ENCODE data around the gene FBH1. TPM values are rescaled to one million over a fixed set of nuclear protein-coding genes. Genes with fewer than 3 reads are reported as not detected.

The FBH1 gene
- total RNA-seq, 1 experiment from 2014 or later: 93.3 TPM

GRCh38 chr10:5968037-5968680 lies 78.1 kb downstream of the FBH1 start:
- Histone ChIP-seq H3K27ac (no peak overlapping the region), H3K9me3 (replicated peaks) (no peaks in the 10 kb centered on the region), H3K36me3 (no peaks in the 10 kb centered on the region), H3K27me3 (replicated peaks) (no peaks in the 10 kb centered on the region), H3K4me3 (no peak overlapping the region), H3K4me1 (replicated peaks) (no peaks in the 10 kb centered on the region)
- peak in 1 of 2 experiments; percentile 30 for DNase-seq (ENCODE audit: low read depth in 1 of 2, low spot score in 2 of 2)

- peak in 1 of 2 experiments; percentile 16 for DNase-seq (ENCODE audit: low read depth in 1 of 2, low spot score in 2 of 2)
- H3K36me3 ChIP-seq: no peaks in the 10 kb centered on the region
- no peaks in the 10 kb centered on the region for H3K9me3 ChIP-seq (replicated peaks)
- no peak overlapping the region for H3K27ac ChIP-seq
- H3K4me3 ChIP-seq: no peak overlapping the region
- 0 out of 2 replicates have a peak, but pooled peaks cover 3% of the 10 kb centered on the region for H3K27me3 ChIP-seq (replicated peaks)
- no peaks in the 10 kb centered on the region for H3K4me1 ChIP-seq (replicated peaks)
Observed at GRCh38 chr10:5968681-5969453, 78.8 kb downstream of the FBH1 start.

GRCh38 chr10:5970066-5970465 lies 80.0 kb downstream of the FBH1 start:
- no peak for DNase-seq (ENCODE audit: low read depth in 1 of 2, low spot score in 2 of 2)
- Histone ChIP-seq H3K4me3 (no peak overlapping the region), H3K36me3 (no peaks in the 10 kb centered on the region), H3K9me3 (replicated peaks) (no peaks in the 10 kb centered on the region), H3K27me3 (replicated peaks) (0 out of 2 replicates have a peak, but pooled peaks cover 3% of the 10 kb centered on the region), H3K4me1 (replicated peaks) (no peaks in the 10 kb centered on the region), H3K27ac (no peak overlapping the region)

- Histone ChIP-seq H3K27me3 (replicated peaks) (0 out of 2 replicates have a peak, but pooled peaks cover 3% of the 10 kb centered on the region), H3K36me3 (no peaks in the 10 kb centered on the region), H3K4me3 (no peak overlapping the region), H3K9me3 (replicated peaks) (no peaks in the 10 kb centered on the region), H3K4me1 (replicated peaks) (no peaks in the 10 kb centered on the region), H3K27ac (no peak overlapping the region)
- DNase-seq (ENCODE audit: low read depth in 1 of 2, low spot score in 2 of 2): no peak
Observed at GRCh38 chr10:5970527-5970926, 80.5 kb downstream of the FBH1 start.

- Histone ChIP-seq H3K27ac (no peak overlapping the region), H3K4me1 (replicated peaks) (no peaks in the 10 kb centered on the region), H3K36me3 (no peaks in the 10 kb centered on the region), H3K4me3 (no peak overlapping the region), H3K27me3 (replicated peaks) (0 out of 2 replicates have a peak, but pooled peaks cover 3% of the 10 kb centered on the region), H3K9me3 (replicated peaks) (no peaks in the 10 kb centered on the region)
- DNase-seq (ENCODE audit: low read depth in 1 of 2, low spot score in 2 of 2): peak in 1 of 2 experiments; percentile 9
Observed at GRCh38 chr10:5971315-5971832, 81.3 kb downstream of the FBH1 start.

- Histone ChIP-seq H3K4me1 (replicated peaks) (no peaks in the 10 kb centered on the region; the same call in 1 of the 2 replicates), H3K9me3 (replicated peaks) (no peaks in the 10 kb centered on the region), H3K27me3 (replicated peaks) (0 out of 2 replicates have a peak, but pooled peaks cover 3% of the 10 kb centered on the region), H3K36me3 (no peaks in the 10 kb centered on the region; the same call in 1 of the 2 replicates), H3K4me3 (no peak overlapping the region), H3K27ac (no peak overlapping the region)
- no peak for DNase-seq (ENCODE audit: low read depth in 1 of 2, low spot score in 2 of 2)
Observed at GRCh38 chr10:5971886-5972285, 81.8 kb downstream of the FBH1 start.

- H3K27me3 ChIP-seq (replicated peaks): 0 out of 2 replicates have a peak, but pooled peaks cover 4% of the 10 kb centered on the region
- peaks cover 2% of the 10 kb centered on the region; the same call in 1 of the 2 replicates for H3K9me3 ChIP-seq (replicated peaks)
- peaks cover 7% of the 10 kb centered on the region for H3K36me3 ChIP-seq
- H3K27ac ChIP-seq: no peak overlapping the region
- H3K4me3 ChIP-seq: no peak overlapping the region
- DNase-seq (ENCODE audit: low read depth in 1 of 2, low spot score in 2 of 2): peak in 1 of 2 experiments; percentile 9
- peaks cover 3% of the 10 kb centered on the region; the same call in 1 of the 2 replicates for H3K4me1 ChIP-seq (replicated peaks)
Observed at GRCh38 chr10:5973069-5973468, 83.0 kb downstream of the FBH1 start.

GRCh38 chr10:5975641-5976473 lies 85.8 kb downstream of the FBH1 start:
- H3K27me3 ChIP-seq (replicated peaks): peaks cover 14% of the 10 kb centered on the region; the same call in 1 of the 2 replicates
- peaks cover 4% of the 10 kb centered on the region; the same call in 1 of the 2 replicates for H3K4me1 ChIP-seq (replicated peaks)
- peaks cover 7% of the 10 kb centered on the region for H3K36me3 ChIP-seq
- H3K27ac ChIP-seq: no peak overlapping the region
- H3K4me3 ChIP-seq: peak overlapping the region; percentile 84
- DNase-seq (ENCODE audit: low read depth in 1 of 2, low spot score in 2 of 2): peak in 1 of 2 experiments; percentile 21
- H3K9me3 ChIP-seq (replicated peaks): peaks cover 2% of the 10 kb centered on the region; the same call in 1 of the 2 replicates

- Histone ChIP-seq H3K36me3 (peaks cover 7% of the 10 kb centered on the region), H3K27me3 (replicated peaks) (peaks cover 14% of the 10 kb centered on the region; the same call in 1 of the 2 replicates), H3K4me3 (peak overlapping the region; percentile 84), H3K27ac (0 out of 2 replicates have a peak overlapping the region, but pooled peaks have one; percentile 36), H3K9me3 (replicated peaks) (peaks cover 2% of the 10 kb centered on the region; the same call in 1 of the 2 replicates), H3K4me1 (replicated peaks) (peaks cover 4% of the 10 kb centered on the region; the same call in 1 of the 2 replicates)
- DNase-seq (ENCODE audit: low read depth in 1 of 2, low spot score in 2 of 2): peak; percentile 52 to 61
Observed at GRCh38 chr10:5976512-5977470, 86.7 kb downstream of the FBH1 start.

GRCh38 chr10:5977471-5978229 lies 87.6 kb downstream of the FBH1 start, which contains the start of gene IL15RA:
Gene IL15RA, minus strand, starts transcription at chr10:5977543. Its CDS starts 51 bp downstream, at chr10:5977492.
- peaks cover 7% of the 10 kb centered on the region for H3K36me3 ChIP-seq
- H3K4me3 ChIP-seq: peak within 1 kb of the TSS; percentile 84
- peaks cover 4% of the 10 kb centered on the region; the same call in 1 of the 2 replicates for H3K4me1 ChIP-seq (replicated peaks)
- H3K9me3 ChIP-seq (replicated peaks): peaks cover 2% of the 10 kb centered on the region; the same call in 1 of the 2 replicates
- peak; percentile 80 to 85 for DNase-seq (ENCODE audit: low read depth in 1 of 2, low spot score in 2 of 2)
- H3K27ac ChIP-seq: 0 out of 2 replicates have a peak within 1 kb of the TSS, but pooled peaks have one; percentile 36
- H3K27me3 ChIP-seq (replicated peaks): peaks cover 14% of the 10 kb centered on the region; the same call in 1 of the 2 replicates

- Histone ChIP-seq H3K9me3 (replicated peaks) (peaks cover 2% of the 10 kb centered on the region; the same call in 1 of the 2 replicates), H3K4me1 (replicated peaks) (peaks cover 4% of the 10 kb centered on the region; the same call in 1 of the 2 replicates), H3K36me3 (peaks cover 7% of the 10 kb centered on the region), H3K27me3 (replicated peaks) (peaks cover 14% of the 10 kb centered on the region; the same call in 1 of the 2 replicates), H3K4me3 (peak overlapping the region; percentile 84), H3K27ac (no peak overlapping the region)
- DNase-seq (ENCODE audit: low read depth in 1 of 2, low spot score in 2 of 2): no peak
Observed at GRCh38 chr10:5978230-5978489, 88.1 kb downstream of the FBH1 start.

Measured in SJSA1 (cell line).